T-cell (primary cell): Measurements from ENCODE around the gene AMOTL2. TPM values are rescaled to one million over a fixed set of nuclear protein-coding genes. Genes with fewer than 3 reads are reported as not detected.

Experiments
- ATAC-seq, 4 experiments: fragments of 200-7000 bp in 3 of 4; fragments of 150-1000 bp in 1 of 4; cut with Tn5 transposase; replicated peaks in 1 of 4; 1 replicate in 3 of 4; 2 replicates in 1 of 4; pipeline ENCODE4 v1.10.0; 2021; ENCODE audit warnings: moderate library complexity in 3 of 4, mild to moderate bottlenecking in 2 of 4, moderate number of reproducible peaks in 1 of 4
- CTCF ChIA-PET, 2 donors: fragments of 300-600 bp; sonication (Branson Sonifier 250); formaldehyde crosslinking; loops; one replicate each; lab custom pipeline; 2022; ENCODE audit warnings: antibody characterized with exemption in 2 of 2; lab: Charles Lee
- POLR2A ChIA-PET, 2 donors: fragments of 300-600 bp; sonication (Branson Sonifier 250); formaldehyde crosslinking; loops; one replicate each; lab custom pipeline; 2022; ENCODE audit warnings: antibody characterized with exemption in 2 of 2; lab: Charles Lee
- DNase-seq, 35 experiments: peaks; one replicate each; pipeline versions ENCODE4 v3.0.0 to v3.0.0-alpha.2; 2013 to 2023
- H3K27ac ChIP-seq: one replicate; pipeline ENCODE4 v1.5.1; 2013; ENCODE audit warnings: low read length
- H3K27me3 ChIP-seq, 2 experiments: replicated peaks in 1 of 2; 1 replicate in 1 of 2; 2 replicates in 1 of 2; pipeline versions ENCODE4 v1.6.1 to v1.7.0; 2013; ENCODE audit warnings: low read length in 1 of 2, mixed read lengths in 1 of 2; ENCODE audit not compliant: control insufficient read depth in 2 of 2, insufficient read depth in 2 of 2; ENCODE audit errors: extremely low read depth in 1 of 2
- H3K36me3 ChIP-seq, 2 donors: 1 replicate in 1 of 2; 2 replicates in 1 of 2; pipeline versions ENCODE4 v1.6.1 to v1.7.0; 2013; ENCODE audit warnings: low read length in 1 of 2; ENCODE audit not compliant: control insufficient read depth in 2 of 2, insufficient read depth in 1 of 2; ENCODE audit errors: extremely low read depth in 1 of 2
- H3K4me1 ChIP-seq, 2 experiments: 1 replicate in 1 of 2; 2 replicates in 1 of 2; pipeline versions ENCODE4 v1.6.1 to v1.7.0; 2013; ENCODE audit warnings: low read length in 2 of 2, mixed read lengths in 1 of 2; ENCODE audit not compliant: insufficient read depth in 2 of 2, control insufficient read depth in 1 of 2; ENCODE audit errors: extremely low read depth in 1 of 2
- H3K4me3 ChIP-seq, 2 donors: 1 replicate in 1 of 2; 2 replicates in 1 of 2; pipeline versions ENCODE4 v1.5.1 to v1.7.0; 2013; ENCODE audit warnings: mild to moderate bottlenecking in 2 of 2, low read length in 1 of 2, moderate library complexity in 1 of 2; ENCODE audit not compliant: control insufficient read depth in 1 of 2; ENCODE audit errors: extremely low read depth in 1 of 2
- H3K9me3 ChIP-seq: 2 replicates; pipeline ENCODE4 v1.7.0; 2013
- H3K27ac Mint-ChIP-seq, 2 donors: one replicate each; pipeline ENCODE4 v1.8.0; 2020 to 2021; ENCODE audit warnings: mild to moderate bottlenecking in 2 of 2, mixed read lengths in 2 of 2
- H3K27me3 Mint-ChIP-seq, 2 donors: one replicate each; pipeline ENCODE4 v1.8.0; 2021 to 2022; ENCODE audit warnings: mixed read lengths in 2 of 2
- H3K36me3 Mint-ChIP-seq: one replicate; pipeline ENCODE4 v1.8.0; 2021; ENCODE audit warnings: mixed read lengths
- H3K4me1 Mint-ChIP-seq, 3 donors: one replicate each; pipeline ENCODE4 v1.8.0; 2020 to 2022; ENCODE audit warnings: mixed read lengths in 3 of 3, mild to moderate bottlenecking in 1 of 3
- H3K4me3 Mint-ChIP-seq, 3 donors: one replicate each; pipeline ENCODE4 v1.8.0; 2020 to 2022; ENCODE audit warnings: mild to moderate bottlenecking in 3 of 3, mixed read lengths in 3 of 3, moderate library complexity in 3 of 3
- H3K9me3 Mint-ChIP-seq, 3 donors: one replicate each; pipeline ENCODE4 v1.8.0; 2020 to 2022; ENCODE audit warnings: mixed read lengths in 3 of 3
- WGBS: methylation state at CpG from one replicate; pipeline ENCODE4 v1.1.5; 2013; ENCODE audit warnings: missing lambda C conversion rate; ENCODE audit not compliant: insufficient coverage; 5-methylcytosine and 5-hydroxymethylcytosine counted together
- total RNA-seq, 35 experiments: library from RNA in 6 of 35; stranded (reverse) in 6 of 35; fragments of 120-200 nt in 1 of 35; gene quantifications; one replicate each; pipeline versions ENCODE4 v1.2.1 to v1.2.4 and lab custom pipeline; 2013 to 2026

Gene AMOTL2
- total RNA-seq, 5 donors from 2014 or later (not counting 1 experiment from before 2014, with no cell fraction given), result 0.20 to 0.96 (median 0.76) TPM; not detected in 2

DNA sequence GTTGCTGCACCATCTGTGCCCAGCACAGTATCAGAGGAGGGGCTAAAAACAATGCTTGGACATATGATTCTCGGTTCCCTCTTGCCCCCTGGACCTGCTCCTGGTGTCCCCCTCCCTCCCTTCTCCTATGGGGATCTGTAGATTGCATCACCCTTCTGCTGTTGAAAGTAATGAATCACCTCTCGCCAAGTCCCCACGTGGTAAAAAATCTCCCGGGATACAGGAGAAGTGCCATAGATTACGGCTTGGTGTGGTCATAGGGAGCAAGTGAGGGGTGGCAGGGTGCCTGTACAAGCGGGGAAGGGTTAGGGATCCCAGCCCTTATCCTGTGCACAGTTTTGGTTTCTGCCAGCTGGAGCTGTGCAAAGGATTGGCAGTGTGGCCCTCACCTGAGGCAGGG lies 37.7 kb downstream of the AMOTL2 start:
- ChIA-PET POLR2A (no interaction called here), CTCF (no interaction called here)
- H3K9me3 Mint-ChIP-seq, result no peaks in the 10 kb centered on the region
- DNase-seq, result no peak
- Histone ChIP-seq H3K4me3 (no peak overlapping the region), H3K4me1 (no peaks in the 10 kb centered on the region), H3K9me3 (no peaks in the 10 kb centered on the region), H3K27me3 (peaks cover 0 to 14% of the 10 kb centered on the region in 2 experiments), H3K36me3 (no peaks in the 10 kb centered on the region), H3K27ac (no peak overlapping the region)
- no peak overlapping the region for H3K4me3 Mint-ChIP-seq
- H3K27me3 Mint-ChIP-seq, result peaks cover 0 to 2% of the 10 kb centered on the region in 2 donors
- no peak overlapping the region for H3K27ac Mint-ChIP-seq
- WGBS, result 71% methylated on average over 2 of the region's 6 CpGs
- ATAC-seq, result no peak
- H3K4me1 Mint-ChIP-seq, result no peaks in the 10 kb centered on the region
- no peaks in the 10 kb centered on the region for H3K36me3 Mint-ChIP-seq

- ChIA-PET POLR2A (no interaction called here), CTCF (no interaction called here)
- Mint-ChIP-seq H3K27ac (no peak overlapping the region), H3K4me1 (no peaks in the 10 kb centered on the region), H3K4me3 (no peak overlapping the region), H3K36me3 (no peaks in the 10 kb centered on the region), H3K9me3 (no peaks in the 10 kb centered on the region), H3K27me3 (peaks cover 0 to 3% of the 10 kb centered on the region in 2 donors)
- WGBS, result 44% methylated on average over 1 of the region's 2 CpGs
- no peak for ATAC-seq
- no peak for DNase-seq
- peaks cover 0 to 14% of the 10 kb centered on the region in 2 experiments for H3K27me3 ChIP-seq
- H3K27ac ChIP-seq, result no peak overlapping the region
- H3K4me1 ChIP-seq, result no peaks in the 10 kb centered on the region
- no peaks in the 10 kb centered on the region for H3K9me3 ChIP-seq
- no peaks in the 10 kb centered on the region for H3K36me3 ChIP-seq
- H3K4me3 ChIP-seq, result no peak overlapping the region
Observed at GRCh38 chr3:134334901-134335280, 39.4 kb downstream of the AMOTL2 start.

DNA sequence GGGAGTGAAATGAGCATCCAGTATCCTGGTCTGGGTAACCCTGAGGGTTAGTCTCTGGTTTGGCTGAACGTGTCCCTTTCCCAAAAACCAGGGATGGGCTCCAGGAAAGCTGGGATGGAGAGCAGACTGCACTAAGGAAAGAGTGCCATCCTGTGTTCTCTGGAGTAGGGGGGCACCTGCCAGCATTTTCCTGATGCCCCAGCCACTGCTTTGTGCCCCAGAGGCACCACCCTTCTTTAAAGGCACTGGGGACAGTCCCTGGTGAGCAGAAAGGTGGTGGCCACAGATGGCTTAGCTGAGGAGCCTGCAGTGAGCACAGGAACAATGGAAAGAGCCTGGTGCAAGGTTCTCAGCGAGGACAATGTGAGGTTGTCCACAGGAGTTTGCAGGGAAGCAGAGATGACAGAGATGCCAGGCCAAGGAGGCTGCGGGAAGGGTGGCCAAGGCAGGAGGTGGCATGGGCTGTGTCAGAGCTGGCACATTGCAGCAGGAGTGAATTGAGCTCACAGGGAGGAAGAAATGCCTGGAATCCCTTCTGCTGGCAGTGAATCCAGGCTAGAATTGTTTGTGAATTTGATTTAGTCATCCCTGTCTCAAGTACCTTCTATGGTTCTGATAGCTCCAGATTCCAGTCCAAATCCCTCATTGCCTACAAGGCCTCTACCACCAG lies 39.9 kb downstream of the AMOTL2 start:
- no peak overlapping the region for H3K27ac Mint-ChIP-seq
- Histone ChIP-seq H3K4me1 (no peaks in the 10 kb centered on the region), H3K27me3 (peaks cover 0 to 14% of the 10 kb centered on the region in 2 experiments), H3K9me3 (no peaks in the 10 kb centered on the region), H3K4me3 (no peak overlapping the region), H3K27ac (no peak overlapping the region), H3K36me3 (no peaks in the 10 kb centered on the region)
- H3K4me3 Mint-ChIP-seq, result no peak overlapping the region
- ChIA-PET CTCF (no interaction called here), POLR2A (no interaction called here)
- ATAC-seq, result no peak
- WGBS, result 65% methylated on average over 3 of the region's 3 CpGs
- no peak for DNase-seq
- H3K36me3 Mint-ChIP-seq, result no peaks in the 10 kb centered on the region
- H3K27me3 Mint-ChIP-seq, result peaks cover 3 to 5% of the 10 kb centered on the region in 2 donors
- H3K4me1 Mint-ChIP-seq, result no peaks in the 10 kb centered on the region
- no peaks in the 10 kb centered on the region for H3K9me3 Mint-ChIP-seq

DNA sequence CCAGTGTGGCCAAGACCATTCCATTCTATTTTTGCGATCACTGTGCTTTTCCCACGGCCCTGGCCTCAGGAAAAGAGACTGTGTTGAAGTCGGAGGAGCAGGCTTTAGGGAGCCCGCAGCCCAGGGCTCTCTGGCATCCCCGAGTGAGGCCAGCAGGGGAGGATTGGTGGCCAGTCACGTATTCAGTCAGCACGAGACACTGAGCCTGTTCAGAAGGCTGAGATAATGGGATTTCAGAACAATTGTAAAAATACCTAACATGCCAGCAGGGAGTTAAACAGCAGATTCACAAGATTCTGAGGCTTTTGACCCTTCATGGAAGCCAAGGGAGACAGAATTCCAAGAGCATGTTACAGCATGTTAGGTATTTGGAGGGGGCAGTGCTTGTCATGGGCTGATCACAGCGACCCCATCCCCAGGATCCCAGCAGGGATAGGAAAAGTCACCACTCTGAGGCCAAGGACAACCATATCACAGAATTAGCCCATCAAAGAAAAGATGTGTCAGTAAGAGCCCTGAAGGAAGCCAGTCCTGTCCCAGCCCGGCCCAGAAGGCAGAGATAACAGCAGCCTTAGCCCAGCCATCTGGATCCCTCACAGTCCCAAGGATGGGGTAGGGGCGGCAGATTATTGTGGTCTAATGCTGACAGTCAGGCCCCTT lies 40.6 kb downstream of the AMOTL2 start:
- ChIA-PET CTCF (interaction anchor here in 1 of 2 donors (0.7 kb wide), 1 partner anchor 37 kb away, joined by 3 read pairs; no protein-coding TSS in a partner anchor), POLR2A (no interaction called here)
- Mint-ChIP-seq H3K4me1 (no peaks in the 10 kb centered on the region), H3K9me3 (no peaks in the 10 kb centered on the region), H3K4me3 (no peak overlapping the region), H3K27me3 (peaks cover 3 to 8% of the 10 kb centered on the region in 2 donors), H3K36me3 (no peaks in the 10 kb centered on the region), H3K27ac (no peak overlapping the region)
- no peak for DNase-seq
- Histone ChIP-seq H3K36me3 (no peaks in the 10 kb centered on the region), H3K4me1 (no peaks in the 10 kb centered on the region), H3K27ac (no peak overlapping the region), H3K9me3 (no peaks in the 10 kb centered on the region), H3K4me3 (no peak overlapping the region), H3K27me3 (peaks cover 0 to 14% of the 10 kb centered on the region in 2 experiments)
- 81% methylated on average over 6 of the region's 10 CpGs for WGBS
- no peak for ATAC-seq

DNA sequence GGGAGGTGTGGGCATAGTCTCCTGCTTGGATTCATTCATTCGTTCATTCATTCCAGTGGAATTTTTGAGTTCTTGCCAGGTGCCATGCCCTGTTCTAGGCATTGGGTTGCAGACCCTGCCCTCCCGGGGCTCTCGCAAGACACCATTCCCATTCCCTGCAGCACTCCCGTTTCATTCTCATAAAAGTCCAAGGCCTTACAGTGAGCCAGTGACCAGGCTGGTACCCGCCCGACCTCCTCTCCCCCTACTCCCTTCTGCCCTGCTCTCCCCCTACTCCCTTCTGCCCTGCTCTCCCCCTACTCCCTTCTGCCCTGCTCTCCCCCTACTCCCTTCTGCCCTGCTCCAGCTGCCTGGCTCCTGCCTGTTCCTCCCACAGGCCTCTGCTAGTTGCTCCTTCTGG lies 41.9 kb downstream of the AMOTL2 start:
- CTCF ChIA-PET, result no interaction called here
- H3K4me1 Mint-ChIP-seq, result no peaks in the 10 kb centered on the region
- no peak overlapping the region for H3K4me3 ChIP-seq
- no peaks in the 10 kb centered on the region for H3K9me3 ChIP-seq
- no peak for DNase-seq
- no peak overlapping the region for H3K4me3 Mint-ChIP-seq
- H3K27ac Mint-ChIP-seq, result no peak overlapping the region
- peaks cover 5 to 8% of the 10 kb centered on the region in 2 donors for H3K27me3 Mint-ChIP-seq
- H3K27ac ChIP-seq, result no peak overlapping the region
- no peaks in the 10 kb centered on the region for H3K4me1 ChIP-seq
- POLR2A ChIA-PET, result no interaction called here
- H3K36me3 ChIP-seq, result no peaks in the 10 kb centered on the region
- no peaks in the 10 kb centered on the region for H3K36me3 Mint-ChIP-seq
- H3K9me3 Mint-ChIP-seq, result no peaks in the 10 kb centered on the region
- no peak for ATAC-seq
- peaks cover 0 to 11% of the 10 kb centered on the region in 2 experiments for H3K27me3 ChIP-seq
- WGBS, result 93% methylated on average over 6 of the region's 6 CpGs

DNA sequence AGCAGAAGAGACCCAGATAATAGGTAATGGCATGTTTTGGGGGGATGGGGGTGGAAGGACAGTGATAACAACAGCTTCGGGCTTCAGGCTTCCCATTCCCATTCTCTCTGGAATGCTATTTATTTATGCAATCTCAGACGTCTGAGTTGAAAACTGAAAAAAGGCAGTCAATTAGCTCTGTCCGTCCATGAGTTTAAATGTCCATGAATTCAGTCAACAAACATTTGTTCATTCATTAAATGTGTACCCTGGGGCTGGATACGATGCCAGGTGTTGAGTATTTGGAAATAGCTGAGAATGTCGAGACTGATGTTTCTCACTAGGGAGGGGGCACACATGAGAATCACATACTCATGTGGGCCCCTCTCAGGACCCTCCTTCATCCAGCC lies 42.4 kb downstream of the AMOTL2 start:
- Mint-ChIP-seq H3K9me3 (no peaks in the 10 kb centered on the region), H3K4me3 (no peak overlapping the region), H3K27ac (no peak overlapping the region), H3K4me1 (no peaks in the 10 kb centered on the region), H3K36me3 (no peaks in the 10 kb centered on the region), H3K27me3 (peaks cover 5 to 8% of the 10 kb centered on the region in 2 donors)
- no peak for ATAC-seq
- H3K27me3 ChIP-seq, result peaks cover 0 to 17% of the 10 kb centered on the region in 2 experiments
- no peaks in the 10 kb centered on the region for H3K4me1 ChIP-seq
- H3K9me3 ChIP-seq, result no peaks in the 10 kb centered on the region
- H3K4me3 ChIP-seq, result no peak overlapping the region
- no peak overlapping the region for H3K27ac ChIP-seq
- CTCF ChIA-PET, result no interaction called here
- no CpG with 5 or more reads among the region's 5 CpGs for WGBS
- POLR2A ChIA-PET, result no interaction called here
- no peaks in the 10 kb centered on the region for H3K36me3 ChIP-seq
- no peak for DNase-seq
